ENCODE measurements around the gene SLC25A25.

SLC25A25 gene

DNA sequence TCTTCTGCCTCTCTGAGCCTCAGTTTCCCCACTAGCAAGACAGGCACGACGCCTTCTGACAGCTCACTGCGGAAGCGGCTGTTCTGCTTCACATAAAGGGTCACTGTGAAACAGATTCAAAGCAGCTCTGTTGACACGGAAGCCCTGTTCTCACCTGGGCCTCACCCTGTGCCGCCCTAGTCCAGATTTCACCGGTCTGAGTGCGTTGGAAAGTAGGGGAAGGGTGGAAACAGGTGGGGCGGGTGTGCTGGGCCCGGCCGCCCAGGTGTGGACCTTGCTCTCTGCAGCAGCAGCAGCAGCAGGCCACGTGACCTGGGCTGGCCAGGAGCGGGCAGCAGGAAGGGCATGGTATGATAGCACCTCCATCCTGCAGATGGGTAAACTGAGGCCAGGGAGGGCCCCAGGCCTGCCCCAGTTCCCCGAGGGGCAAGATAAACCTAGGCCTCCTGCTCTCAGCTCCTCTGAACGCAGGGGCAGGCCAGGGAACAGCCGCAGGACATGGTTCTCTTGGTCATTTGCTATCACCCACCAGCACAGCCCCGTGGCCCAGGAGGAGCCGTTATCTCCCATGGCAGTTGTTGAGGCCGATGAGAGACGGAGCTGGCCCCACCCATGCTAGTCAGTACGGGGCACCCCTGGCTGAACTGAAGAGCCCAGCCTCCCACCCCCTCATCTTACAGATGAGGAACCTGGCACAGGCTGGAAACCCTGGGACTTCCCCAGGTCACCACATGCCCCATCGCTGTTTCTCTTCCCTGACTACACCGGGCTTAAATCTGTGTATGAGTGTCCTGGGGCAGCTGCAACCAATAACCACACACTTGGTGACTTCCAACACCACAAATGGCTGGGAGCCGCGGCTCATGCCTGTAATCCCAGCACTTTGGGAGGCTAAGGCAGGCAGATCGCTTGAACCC, 47.4 kb downstream of the SLC25A25 start:
- no peak for FAIRE-seq
- DNase-seq (ENCODE audit: insufficient read length, low spot score) = no peak
- no peak for TF ChIP-seq CTCF (IDR thresholded peaks at IDR 0.05; ENCODE audit: insufficient read depth, missing control alignments)

DNA sequence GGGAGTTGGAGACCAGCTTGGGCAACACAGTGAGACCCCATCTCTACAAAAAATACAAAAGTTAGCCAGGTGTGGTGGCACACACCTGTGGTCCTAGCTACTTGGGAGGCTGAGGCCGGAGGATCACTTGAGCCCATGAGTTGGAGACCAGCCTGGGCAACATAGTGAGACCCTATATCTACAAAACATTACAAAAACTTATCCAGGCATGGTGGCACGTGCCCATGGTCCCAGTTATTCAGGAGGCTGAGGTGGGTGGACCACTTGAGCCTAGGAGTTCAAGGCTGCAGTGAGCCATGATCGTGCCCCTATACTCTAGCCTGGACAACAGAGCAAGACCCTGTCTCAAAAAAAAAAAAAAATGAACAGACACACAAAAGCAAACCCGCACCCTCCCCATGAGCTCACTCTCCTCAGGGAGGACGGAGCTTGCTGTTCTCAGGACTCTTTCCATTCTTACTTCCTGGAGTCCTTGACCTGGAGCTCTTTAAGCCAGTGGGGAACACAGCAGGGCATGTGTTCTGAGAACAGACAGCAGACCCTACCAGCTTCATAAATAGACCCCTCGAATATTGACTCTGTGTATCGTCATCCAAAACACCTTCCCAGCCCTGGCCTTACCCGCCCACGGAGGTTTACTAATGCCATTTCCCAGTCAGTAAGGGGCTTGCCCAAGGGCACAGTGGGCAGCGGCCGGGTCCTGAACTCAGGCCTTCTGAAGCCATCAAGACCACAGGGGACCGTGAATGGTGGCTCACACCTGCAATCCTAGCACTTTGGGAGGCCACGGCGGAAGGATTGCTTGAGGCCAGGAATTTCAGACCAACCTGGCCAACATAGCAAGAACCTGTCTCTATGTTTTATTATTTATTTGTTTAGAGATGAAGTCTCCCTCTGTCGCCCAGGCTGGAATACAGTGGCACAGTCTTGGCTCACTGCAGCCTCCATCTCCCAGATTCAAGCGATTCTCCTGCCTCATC, 48.4 kb downstream of the SLC25A25 start:
- DNase-seq (ENCODE audit: insufficient read length, low spot score) (no peak), FAIRE-seq (no peak)
- TF ChIP-seq CTCF (IDR thresholded peaks at IDR 0.05; ENCODE audit: insufficient read depth, missing control alignments) = no peak

GRCh38 chr9:128117613-128118471, 49.8 kb downstream of the SLC25A25 start:
- DNase-seq (ENCODE audit: insufficient read length, low spot score) (peak; percentile 89), FAIRE-seq (no peak)
- peak; percentile 100 for TF ChIP-seq CTCF (IDR thresholded peaks at IDR 0.05; ENCODE audit: insufficient read depth, missing control alignments)

DNA sequence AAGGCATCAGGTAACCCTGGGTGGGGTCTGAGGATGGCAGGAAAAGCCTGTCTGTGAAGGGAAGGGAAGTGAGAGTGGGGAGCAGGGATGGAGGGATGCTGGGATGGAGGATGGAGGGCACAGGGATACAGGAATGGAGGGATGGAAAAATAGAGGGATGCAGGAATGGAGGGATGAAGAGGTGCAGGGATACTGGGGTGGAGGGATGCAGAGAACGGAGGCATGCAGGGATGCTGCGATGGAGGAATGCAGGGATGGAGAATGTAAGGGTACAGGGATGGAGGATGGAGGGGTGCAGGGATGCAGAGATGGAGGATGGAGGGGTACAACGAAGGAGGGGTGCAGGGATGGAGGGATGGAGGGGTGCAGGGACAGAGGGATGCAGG, 50.4 kb downstream of the SLC25A25 start:
- DNase-seq (ENCODE audit: insufficient read length, low spot score) (no peak), FAIRE-seq (no peak)
- no peak for TF ChIP-seq CTCF (IDR thresholded peaks at IDR 0.05; ENCODE audit: insufficient read depth, missing control alignments)

- no peak for DNase-seq (ENCODE audit: insufficient read length, low spot score)
- TF ChIP-seq CTCF (IDR thresholded peaks at IDR 0.05; ENCODE audit: insufficient read depth, missing control alignments) = no peak
- no peak for FAIRE-seq
Observed at GRCh38 chr9:128118971-128119665, 51.1 kb downstream of the SLC25A25 start.

- FAIRE-seq (no peak), DNase-seq (ENCODE audit: insufficient read length, low spot score) (no peak)
- no peak for TF ChIP-seq CTCF (IDR thresholded peaks at IDR 0.05; ENCODE audit: insufficient read depth, missing control alignments)
Observed at GRCh38 chr9:128120061-128120740, 52.2 kb downstream of the SLC25A25 start.
